ENCODE measurements around the gene SMU1.

GRCh38 chr9:33113799-33114547, 37.5 kb upstream of the SMU1 start:
- TF ChIP-seq CTCF (IDR thresholded peaks at IDR 0.05) (no peak), POLR2AphosphoS5 (IDR thresholded peaks at IDR 0.05; ENCODE audit: low read depth, low read length) (no peak)

Measured in Panc1 (cell line).